Activated naive CD4-positive, alpha-beta T cell treated with Interleukin-2 at 50 U/mL for 16 hours (primary cell): ENCODE measurements around the gene DEPDC1.
"Not testable (repeated sequence)": the region's sequence is repeated elsewhere in the genome, so short reads cannot be mapped to it uniquely, and the experiment has no call there.

Source experiments
- DNase-seq: peaks from one replicate; pipeline ENCODE4 v3.0.0-alpha.2; 2020

The DEPDC1 gene

DNA sequence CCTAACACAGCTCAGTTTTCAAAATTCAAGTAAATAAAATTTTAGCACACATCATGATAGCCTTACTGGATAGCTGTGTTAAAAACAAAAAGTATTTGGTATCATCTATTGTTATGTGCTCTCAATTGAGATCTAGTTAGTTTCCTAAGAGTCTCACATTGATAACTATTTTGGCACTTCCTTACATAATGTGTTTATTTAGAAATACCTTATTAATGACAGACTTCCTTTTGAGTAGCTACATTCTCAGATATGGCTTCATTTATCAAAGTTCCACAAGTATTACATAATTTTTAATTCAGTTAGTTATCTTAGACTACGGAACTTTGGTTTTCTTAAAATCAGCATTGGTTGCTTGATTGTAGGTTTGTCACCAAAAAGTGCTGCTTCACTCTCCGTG, 20.3 kb downstream of the DEPDC1 start:
- not testable (repeated sequence) for DNase-seq

- no peak for DNase-seq
Measured at GRCh38 chr1:68473060-68473459, 23.8 kb downstream of the DEPDC1 start.

GRCh38 chr1:68470388-68470970, 26.4 kb downstream of the DEPDC1 start:
- DNase-seq, result no peak

GRCh38 chr1:68464891-68465290, 32.0 kb downstream of the DEPDC1 start:
- no peak for DNase-seq

DNA sequence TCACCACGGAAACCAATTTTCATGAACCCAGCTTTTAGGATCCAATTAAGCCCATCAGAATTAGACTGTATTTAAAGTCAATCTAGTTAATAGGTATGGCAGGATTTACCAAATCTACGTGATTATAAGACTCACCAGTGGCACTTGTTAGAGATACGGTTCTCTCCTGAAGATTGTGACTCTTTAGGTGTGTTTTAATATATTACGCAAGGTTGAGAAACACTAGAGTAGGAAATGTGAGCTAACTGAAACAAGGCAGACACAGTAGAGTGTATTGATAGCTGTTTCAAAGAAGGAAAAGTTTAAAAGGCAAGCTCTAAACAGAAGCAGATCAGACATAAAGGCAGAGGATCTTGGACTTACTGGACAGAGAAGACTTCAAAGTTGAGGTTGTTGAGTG, 35.9 kb downstream of the DEPDC1 start:
- no peak for DNase-seq

DNA sequence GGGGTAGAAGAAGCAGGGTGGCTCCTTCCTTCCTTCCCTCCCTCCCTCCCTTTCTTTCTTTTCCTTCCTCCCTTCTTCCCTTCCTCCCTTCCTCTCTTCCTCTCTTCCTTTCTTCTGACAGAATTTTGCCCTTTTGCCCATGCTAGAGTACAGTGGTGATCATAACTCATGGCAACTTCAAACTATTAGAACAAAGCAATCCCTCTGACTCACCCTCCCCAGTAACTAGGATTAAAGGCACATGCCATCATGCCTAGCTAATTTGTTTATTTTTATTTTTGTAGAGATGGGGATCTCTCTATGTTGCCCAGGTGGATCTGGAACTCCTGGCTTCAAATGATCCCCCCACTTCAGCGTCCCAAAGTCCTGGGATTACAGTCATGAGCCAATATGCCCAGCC, 37.1 kb downstream of the DEPDC1 start:
- no peak for DNase-seq

DNA sequence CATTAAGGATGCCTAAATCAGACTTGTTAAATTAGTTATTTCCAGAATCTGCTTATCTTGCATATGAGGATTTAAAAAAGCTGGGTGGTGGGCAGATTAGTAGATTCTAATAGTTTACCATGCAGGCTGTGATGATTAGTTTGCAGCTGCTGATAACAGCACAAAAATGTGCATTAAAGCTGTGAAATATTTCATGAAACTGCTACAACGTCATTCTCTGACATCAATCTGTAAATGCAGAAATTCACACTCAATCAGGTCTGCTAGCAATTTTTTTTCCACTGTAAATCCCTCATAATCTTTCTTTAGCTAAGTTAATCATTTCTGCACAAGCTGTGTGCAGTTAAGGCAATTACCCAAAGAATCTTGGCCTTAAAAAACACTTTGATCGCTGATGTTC, 37.8 kb downstream of the DEPDC1 start:
- no peak for DNase-seq

DNA sequence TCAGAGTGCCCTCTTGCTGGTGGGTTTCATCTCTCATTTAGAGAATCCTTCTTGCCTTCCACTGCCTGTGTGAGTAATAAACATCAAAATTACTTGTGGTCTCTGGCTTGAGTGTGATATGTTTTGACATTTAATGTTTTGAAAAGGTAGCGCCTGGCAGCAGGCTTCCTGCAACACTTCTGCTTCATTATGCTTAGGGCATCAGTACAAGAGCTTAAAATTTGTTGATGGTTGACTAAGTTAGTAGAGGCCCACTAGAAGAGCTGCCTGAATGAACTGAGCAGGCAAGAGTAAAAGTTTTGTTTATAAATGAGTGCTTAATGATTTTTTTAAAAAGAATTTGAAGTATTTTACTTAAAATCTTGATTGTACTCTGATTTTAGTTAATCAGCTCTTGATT, 40.7 kb downstream of the DEPDC1 start:
- DNase-seq, result no peak

- no peak for DNase-seq
Measured at GRCh38 chr1:68454534-68454933, 42.3 kb downstream of the DEPDC1 start.

GRCh38 chr1:68453060-68453670, 43.7 kb downstream of the DEPDC1 start:
- DNase-seq, result no peak

DNA sequence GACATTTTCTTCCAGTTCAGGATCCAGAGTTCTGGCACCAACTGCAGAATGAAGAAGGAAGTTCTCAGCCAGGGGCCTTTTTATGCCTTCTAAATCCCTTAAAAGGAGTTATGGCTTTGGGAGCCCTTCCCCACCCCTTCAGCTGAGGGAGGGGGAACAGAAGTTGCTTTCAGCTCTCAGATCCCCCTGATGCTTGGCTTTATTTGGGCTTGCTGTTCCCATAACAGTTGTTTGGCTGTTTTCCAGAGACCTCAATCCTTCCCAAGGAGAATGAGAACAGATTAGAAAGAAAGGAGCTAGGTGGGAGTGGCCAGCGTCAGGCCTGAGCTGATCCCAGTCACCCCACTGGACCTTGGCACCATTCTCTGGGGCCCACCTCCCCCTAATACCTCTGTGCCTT, 47.0 kb downstream of the DEPDC1 start, which contains the start of gene RPE65:
RPE65 (minus strand) TSS at position 54 of the 400 bp plus-strand sequence; CDS start at position 5, 49 bp downstream.
- no peak for DNase-seq

- no peak for DNase-seq
Measured at GRCh38 chr1:68448365-68448764, 48.5 kb downstream of the DEPDC1 start.

GRCh38 chr1:68445709-68446108, 51.2 kb downstream of the DEPDC1 start:
- no peak for DNase-seq

DNA sequence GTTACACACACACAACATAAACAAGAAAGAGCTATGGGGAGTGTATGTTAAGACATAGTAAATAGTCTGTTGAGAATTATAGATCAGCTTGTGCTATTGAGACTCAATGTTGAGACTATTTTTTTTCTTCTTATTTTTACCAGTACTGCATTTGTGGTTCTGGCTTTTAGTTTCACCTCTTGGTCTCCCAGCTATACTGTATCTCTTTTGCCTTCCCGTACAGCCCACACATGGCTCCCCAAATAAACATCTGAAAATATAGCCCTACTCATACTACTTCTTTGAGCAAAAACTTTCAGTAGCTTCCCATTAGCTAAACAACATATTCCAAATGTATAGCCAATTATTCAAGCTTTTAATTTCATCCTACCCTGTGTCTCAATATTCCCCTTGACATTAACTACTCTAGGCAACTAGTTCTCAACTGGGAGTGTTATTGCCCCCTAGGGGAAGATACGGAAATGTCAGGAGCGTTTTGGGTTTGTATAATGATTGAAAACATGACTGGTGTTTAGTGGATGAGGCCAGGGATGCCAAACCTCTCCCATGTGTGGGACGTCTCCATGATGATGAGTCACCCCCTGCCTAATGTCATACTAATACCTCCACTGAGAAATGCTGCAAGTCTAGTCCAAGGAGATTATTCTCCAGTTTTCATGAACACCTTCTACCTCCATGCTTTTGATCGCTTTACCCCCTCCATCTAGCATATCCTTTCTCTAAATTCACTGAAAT, 53.9 kb downstream of the DEPDC1 start:
- no peak for DNase-seq

DNA sequence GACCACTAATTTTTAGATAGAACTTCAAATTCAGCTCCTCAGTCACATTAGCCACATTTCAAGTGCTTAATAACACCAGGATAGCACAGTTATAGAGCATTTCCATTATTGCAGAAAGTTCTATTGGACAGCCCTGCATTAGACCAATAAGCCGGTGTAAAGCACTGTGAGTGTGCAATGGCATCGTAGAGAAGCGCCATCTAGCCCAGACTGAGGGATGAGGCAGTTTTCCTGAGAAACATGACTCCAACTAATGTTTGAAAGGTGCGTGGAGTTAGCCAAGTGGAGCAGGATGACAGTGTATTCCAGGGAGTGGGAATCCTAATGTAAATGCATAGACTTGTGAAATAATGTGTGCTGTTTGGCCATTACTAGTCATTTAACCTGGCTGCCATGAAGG, 54.9 kb downstream of the DEPDC1 start:
- no peak for DNase-seq

DNA sequence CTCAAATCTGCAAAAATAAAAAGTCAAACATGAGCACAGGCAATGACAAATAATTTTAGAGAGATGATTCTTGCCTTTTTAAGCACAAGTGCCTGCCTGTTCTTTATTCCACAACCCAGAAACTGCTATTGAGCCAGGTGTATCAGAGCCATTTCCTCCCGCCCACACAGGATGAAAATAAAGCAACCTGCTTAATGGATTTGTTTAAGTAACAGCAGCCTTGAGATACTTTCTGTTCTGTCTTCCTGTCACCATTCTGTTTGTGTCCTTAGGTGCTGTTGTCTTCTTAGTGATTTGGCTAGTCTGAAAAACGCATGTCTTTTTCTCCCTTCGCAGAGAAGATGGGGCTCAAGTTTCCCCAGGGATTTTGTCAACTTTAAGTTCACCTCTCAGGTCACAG, 58.6 kb downstream of the DEPDC1 start:
- DNase-seq, result no peak

- DNase-seq, result no peak
Measured at GRCh38 chr1:68433395-68433794, 63.5 kb downstream of the DEPDC1 start.

DNA sequence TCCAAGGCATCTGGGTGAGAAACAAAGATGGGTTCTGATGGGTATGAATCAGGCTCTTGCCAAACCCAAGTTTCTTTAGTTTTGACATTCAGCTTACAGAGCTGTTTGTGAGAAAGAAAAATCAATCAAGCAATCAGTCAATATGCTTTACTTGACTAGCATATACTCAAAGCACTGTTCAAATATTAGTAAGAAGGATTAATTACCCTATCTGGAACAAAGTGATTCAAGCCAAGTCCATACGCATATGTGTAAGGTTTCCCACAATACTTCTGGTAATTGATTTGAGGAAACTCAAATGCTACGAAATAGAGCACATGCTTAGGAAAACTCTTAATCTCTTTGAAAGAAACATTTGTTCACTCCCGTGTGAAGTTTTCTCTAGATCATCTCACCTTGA, 65.8 kb downstream of the DEPDC1 start:
- DNase-seq, result no peak

DNA sequence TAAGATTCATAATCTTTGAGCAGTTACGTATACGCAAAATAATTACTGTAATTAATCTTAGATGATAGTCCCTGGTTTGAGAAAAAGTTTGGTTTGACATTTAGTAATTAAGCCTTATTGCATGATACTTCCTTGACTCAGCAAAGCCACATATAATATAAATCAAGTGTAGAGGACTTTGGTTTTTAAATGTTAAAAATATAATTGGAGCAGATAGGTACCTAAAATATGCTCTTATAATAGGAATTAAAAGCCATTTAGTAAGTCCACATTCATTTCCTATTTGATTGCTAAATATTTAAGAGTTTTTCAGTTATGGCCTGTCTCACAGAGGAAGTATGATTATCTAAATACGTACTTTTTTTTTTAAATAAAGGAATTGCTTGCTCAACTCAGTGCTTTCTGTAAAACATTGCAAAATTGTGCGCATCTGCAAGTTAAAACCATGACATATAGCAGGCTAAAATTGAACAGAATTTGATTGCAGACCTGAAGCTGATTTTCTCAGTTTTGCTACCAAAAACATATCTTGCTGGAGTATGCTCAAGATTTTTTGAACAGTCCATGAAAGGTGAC, 67.6 kb downstream of the DEPDC1 start:
- no peak for DNase-seq

- DNase-seq, result no peak
Measured at GRCh38 chr1:68426594-68426993, 70.3 kb downstream of the DEPDC1 start.
